ENCODE measurements around the gene SLC5A1. TPM values are rescaled to one million over a fixed set of nuclear protein-coding genes. Genes with fewer than 3 reads are reported as not detected.

The SLC5A1 gene
- total RNA-seq, 1 experiment from 2014 or later: not detected

DNA sequence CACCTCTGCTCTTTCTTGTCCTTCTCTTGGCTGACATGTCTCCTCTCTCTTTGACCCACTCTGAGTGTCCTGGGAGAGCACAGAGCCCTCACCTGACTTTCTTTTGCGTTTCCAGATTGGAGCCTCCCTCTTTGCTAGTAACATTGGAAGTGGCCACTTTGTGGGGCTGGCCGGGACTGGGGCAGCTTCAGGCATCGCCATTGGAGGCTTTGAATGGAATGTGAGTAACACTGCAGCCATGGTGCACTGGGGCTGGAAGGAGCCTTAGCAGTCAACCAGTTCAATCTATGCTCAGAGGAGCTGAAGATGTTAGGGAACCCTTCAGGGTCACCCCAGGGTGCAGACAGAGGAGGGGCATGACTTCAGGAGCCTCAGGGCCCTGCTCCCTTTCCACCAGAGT lies 23.8 kb downstream of the SLC5A1 start:
- Histone ChIP-seq H3K9me3 (replicated peaks) (no peaks in the 10 kb centered on the region), H3K27ac (no peak overlapping the region), H3K4me1 (no peaks in the 10 kb centered on the region), H3K27me3 (no peaks in the 10 kb centered on the region), H3K36me3 (no peaks in the 10 kb centered on the region), H3K4me3 (no peak overlapping the region)
- no peak for DNase-seq

DNA sequence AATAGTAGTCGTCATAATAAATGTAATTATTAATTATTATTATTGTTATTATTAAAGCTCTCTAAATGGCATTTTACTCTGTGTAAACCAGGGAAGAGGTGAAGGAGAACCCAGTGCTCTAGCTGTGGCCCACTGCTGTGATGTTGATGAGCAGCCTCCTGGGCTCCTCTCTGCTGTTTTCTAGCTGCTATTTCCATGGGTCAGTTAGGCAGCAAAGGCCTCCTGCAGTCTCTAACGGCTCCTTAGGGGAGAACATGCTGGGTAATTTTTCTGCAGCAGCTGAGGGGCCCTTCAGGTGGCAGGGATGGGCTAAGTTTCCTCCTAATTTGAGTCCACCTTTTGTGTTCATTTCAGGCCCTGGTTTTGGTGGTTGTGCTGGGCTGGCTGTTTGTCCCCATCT lies 24.6 kb downstream of the SLC5A1 start:
- DNase-seq: no peak
- Histone ChIP-seq H3K36me3 (no peaks in the 10 kb centered on the region), H3K9me3 (replicated peaks) (no peaks in the 10 kb centered on the region), H3K4me1 (no peaks in the 10 kb centered on the region), H3K27ac (no peak overlapping the region), H3K4me3 (no peak overlapping the region), H3K27me3 (no peaks in the 10 kb centered on the region)

GRCh38 chr22:32069579-32070372 lies 26.7 kb downstream of the SLC5A1 start:
- H3K4me1 ChIP-seq: no peaks in the 10 kb centered on the region
- H3K27me3 ChIP-seq: no peaks in the 10 kb centered on the region
- H3K27ac ChIP-seq: no peak overlapping the region
- no peaks in the 10 kb centered on the region for H3K9me3 ChIP-seq (replicated peaks)
- H3K36me3 ChIP-seq: no peaks in the 10 kb centered on the region
- H3K4me3 ChIP-seq: no peak overlapping the region
- DNase-seq: no peak

GRCh38 chr22:32073262-32073661 lies 30.2 kb downstream of the SLC5A1 start:
- H3K27ac ChIP-seq: no peak overlapping the region
- DNase-seq: no peak
- no peaks in the 10 kb centered on the region for H3K4me1 ChIP-seq
- no peak overlapping the region for H3K4me3 ChIP-seq
- no peaks in the 10 kb centered on the region for H3K36me3 ChIP-seq
- H3K9me3 ChIP-seq (replicated peaks): no peaks in the 10 kb centered on the region
- H3K27me3 ChIP-seq: no peaks in the 10 kb centered on the region; the same call in 1 of the 2 replicates

- Histone ChIP-seq H3K4me1 (no peaks in the 10 kb centered on the region), H3K4me3 (no peak overlapping the region), H3K36me3 (no peaks in the 10 kb centered on the region), H3K27me3 (no peaks in the 10 kb centered on the region; the same call in 1 of the 2 replicates), H3K9me3 (replicated peaks) (no peaks in the 10 kb centered on the region), H3K27ac (no peak overlapping the region)
- DNase-seq: no peak
Measured at GRCh38 chr22:32073823-32074380, 30.8 kb downstream of the SLC5A1 start.

DNA sequence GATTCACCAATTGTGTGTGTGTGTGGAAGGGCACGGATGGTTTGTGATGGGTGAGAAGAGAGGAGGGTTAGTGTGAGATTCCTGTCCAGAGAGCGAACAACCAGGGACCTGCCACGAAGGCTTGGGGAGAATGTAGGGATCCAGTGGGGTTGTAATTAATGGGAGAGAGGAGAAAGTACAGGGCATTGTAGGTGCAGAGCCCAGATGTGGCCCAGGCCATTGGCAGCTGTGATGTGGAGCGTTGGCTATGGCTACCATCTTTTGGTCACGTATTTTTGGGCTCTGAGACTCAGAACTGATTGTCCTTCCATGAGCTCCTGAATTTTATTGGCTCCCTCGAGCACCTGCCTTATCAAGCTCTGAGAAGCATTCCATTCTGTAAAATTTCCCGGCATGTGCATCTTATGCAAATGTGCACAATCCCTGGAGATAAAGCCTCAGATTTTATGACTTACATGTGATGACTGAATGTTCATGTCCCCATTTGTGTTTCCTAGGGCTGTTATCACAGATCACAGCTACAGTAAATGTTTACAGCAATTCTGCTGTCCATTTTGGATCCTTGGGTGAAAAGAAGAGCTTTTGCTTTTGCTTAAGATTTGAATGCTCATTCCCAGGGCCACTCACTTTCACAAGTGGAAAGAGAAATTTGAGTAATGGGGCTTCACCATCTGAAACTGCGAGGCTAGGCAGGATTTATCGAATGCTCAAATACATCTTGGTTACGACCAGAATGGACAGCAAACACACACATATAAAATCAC lies 33.1 kb downstream of the SLC5A1 start:
- no peaks in the 10 kb centered on the region; the same call in 1 of the 2 replicates for H3K27me3 ChIP-seq
- no peak overlapping the region for H3K4me3 ChIP-seq
- H3K9me3 ChIP-seq (replicated peaks): no peaks in the 10 kb centered on the region
- H3K4me1 ChIP-seq: no peaks in the 10 kb centered on the region
- H3K36me3 ChIP-seq: no peaks in the 10 kb centered on the region
- no peak overlapping the region for H3K27ac ChIP-seq
- no peak for DNase-seq

DNA sequence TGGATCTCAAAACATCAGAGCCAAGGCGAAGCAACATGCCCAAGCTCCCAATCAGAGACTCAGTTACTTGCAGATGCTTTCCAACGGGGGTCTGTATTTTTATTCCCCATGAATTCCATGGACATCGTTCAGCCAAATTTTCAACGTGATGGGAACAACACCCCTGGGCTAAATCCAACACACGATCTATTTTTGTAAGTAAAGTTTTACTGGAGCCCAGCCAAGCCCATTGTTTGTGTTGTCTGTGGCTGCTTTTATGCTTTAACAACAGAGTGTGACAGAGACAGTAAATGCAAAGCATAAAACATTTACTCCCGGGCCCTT lies 33.7 kb downstream of the SLC5A1 start:
- no peak for DNase-seq
- no peaks in the 10 kb centered on the region for H3K9me3 ChIP-seq (replicated peaks)
- no peaks in the 10 kb centered on the region for H3K4me1 ChIP-seq
- no peaks in the 10 kb centered on the region; the same call in 1 of the 2 replicates for H3K27me3 ChIP-seq
- no peak overlapping the region for H3K27ac ChIP-seq
- no peak overlapping the region for H3K4me3 ChIP-seq
- no peaks in the 10 kb centered on the region for H3K36me3 ChIP-seq

- H3K36me3 ChIP-seq: no peaks in the 10 kb centered on the region
- no peak overlapping the region for H3K27ac ChIP-seq
- H3K4me3 ChIP-seq: no peak overlapping the region
- H3K27me3 ChIP-seq: no peaks in the 10 kb centered on the region; the same call in 1 of the 2 replicates
- no peak for DNase-seq
- no peaks in the 10 kb centered on the region for H3K9me3 ChIP-seq (replicated peaks)
- H3K4me1 ChIP-seq: no peaks in the 10 kb centered on the region
Measured at GRCh38 chr22:32077151-32077550, 34.1 kb downstream of the SLC5A1 start.

GRCh38 chr22:32079130-32080089 lies 36.3 kb downstream of the SLC5A1 start:
- Histone ChIP-seq H3K9me3 (replicated peaks) (no peaks in the 10 kb centered on the region), H3K36me3 (no peaks in the 10 kb centered on the region), H3K4me3 (no peak overlapping the region), H3K4me1 (no peaks in the 10 kb centered on the region), H3K27ac (no peak overlapping the region), H3K27me3 (no peaks in the 10 kb centered on the region; the same call in 1 of the 2 replicates)
- peak; percentile 7 to 14 for DNase-seq

DNA sequence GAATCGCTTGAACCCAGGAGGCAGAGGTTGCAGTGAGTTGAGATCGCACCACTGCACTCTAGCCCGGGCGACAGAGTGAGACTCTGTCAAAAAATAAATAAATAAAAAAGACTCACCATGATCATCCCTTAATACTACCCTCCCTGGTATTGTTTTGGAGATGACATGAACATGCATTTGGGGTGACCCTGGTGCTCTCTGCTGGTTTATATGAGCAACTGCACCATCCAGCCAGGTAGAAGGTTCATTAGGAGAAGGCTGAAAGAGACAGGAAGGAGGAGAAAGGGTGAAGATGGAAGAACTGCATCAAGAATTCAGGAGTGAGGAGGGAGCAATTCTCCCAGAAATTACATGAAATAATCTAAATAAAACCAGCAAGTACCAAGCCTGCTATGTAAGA lies 37.8 kb downstream of the SLC5A1 start:
- Histone ChIP-seq H3K4me1 (no peaks in the 10 kb centered on the region), H3K36me3 (no peaks in the 10 kb centered on the region), H3K9me3 (replicated peaks) (no peaks in the 10 kb centered on the region), H3K4me3 (no peak overlapping the region), H3K27me3 (no peaks in the 10 kb centered on the region; the same call in 1 of the 2 replicates), H3K27ac (no peak overlapping the region)
- DNase-seq: peak; percentile 24 to 54

- no peaks in the 10 kb centered on the region for H3K4me1 ChIP-seq
- H3K27ac ChIP-seq: no peak overlapping the region
- H3K9me3 ChIP-seq (replicated peaks): no peaks in the 10 kb centered on the region
- no peak overlapping the region for H3K4me3 ChIP-seq
- no peak for DNase-seq
- H3K36me3 ChIP-seq: no peaks in the 10 kb centered on the region
- H3K27me3 ChIP-seq: no peaks in the 10 kb centered on the region
Measured at GRCh38 chr22:32082331-32082730, 39.3 kb downstream of the SLC5A1 start.

GRCh38 chr22:32083000-32083399 lies 39.9 kb downstream of the SLC5A1 start:
- Histone ChIP-seq H3K4me3 (no peak overlapping the region), H3K4me1 (no peaks in the 10 kb centered on the region), H3K9me3 (replicated peaks) (no peaks in the 10 kb centered on the region), H3K27me3 (no peaks in the 10 kb centered on the region), H3K36me3 (no peaks in the 10 kb centered on the region), H3K27ac (no peak overlapping the region)
- no peak for DNase-seq

DNA sequence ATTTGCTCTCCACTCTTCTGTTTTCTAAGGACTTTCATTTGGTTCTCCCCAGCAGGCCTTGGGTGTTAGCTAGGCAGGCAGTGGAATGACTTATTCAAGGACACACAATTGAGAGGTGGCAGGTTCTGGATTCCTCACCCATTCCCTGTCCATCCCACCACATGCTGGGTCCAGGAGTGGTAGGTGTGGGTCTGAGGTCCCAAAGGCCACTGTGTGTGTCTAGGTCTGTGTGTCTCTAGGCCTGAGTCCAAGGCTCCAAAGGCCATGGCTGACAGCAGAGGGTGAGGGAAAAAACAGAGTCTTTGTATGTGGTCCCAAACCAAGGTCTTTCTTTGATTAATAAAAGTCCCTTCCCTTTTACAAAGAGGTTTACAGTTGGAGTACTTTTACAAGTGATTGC lies 40.8 kb downstream of the SLC5A1 start:
- no peaks in the 10 kb centered on the region for H3K9me3 ChIP-seq (replicated peaks)
- DNase-seq: no peak
- H3K36me3 ChIP-seq: no peaks in the 10 kb centered on the region
- H3K27me3 ChIP-seq: no peaks in the 10 kb centered on the region
- no peak overlapping the region for H3K4me3 ChIP-seq
- no peaks in the 10 kb centered on the region for H3K4me1 ChIP-seq
- no peak overlapping the region for H3K27ac ChIP-seq

DNA sequence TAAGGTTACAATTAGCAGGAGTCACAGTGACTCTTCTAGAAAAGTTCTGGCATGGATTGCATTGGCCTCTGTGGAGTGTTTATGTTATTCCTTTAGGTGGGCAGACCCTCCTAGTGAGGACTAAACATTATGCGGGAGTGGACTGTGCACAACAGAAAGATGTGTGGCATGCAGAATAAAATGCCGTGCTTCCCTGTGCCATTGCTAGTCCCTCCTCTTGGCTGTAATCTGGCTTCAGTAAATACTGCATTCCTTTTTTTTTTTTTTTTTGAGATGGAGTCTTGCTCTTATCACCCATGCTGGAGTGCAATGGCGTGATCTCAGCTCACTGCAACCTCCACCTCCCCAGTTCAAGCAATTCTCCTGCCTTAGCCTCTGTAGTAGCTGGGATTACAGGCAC lies 45.0 kb downstream of the SLC5A1 start:
- no peak for DNase-seq
- Histone ChIP-seq H3K9me3 (replicated peaks) (no peaks in the 10 kb centered on the region), H3K4me3 (no peak overlapping the region), H3K27me3 (no peaks in the 10 kb centered on the region), H3K36me3 (no peaks in the 10 kb centered on the region), H3K4me1 (no peaks in the 10 kb centered on the region), H3K27ac (no peak overlapping the region)

Measured in SJCRH30 (cell line).